PC-9 (cell line): ENCODE measurements around the gene MBTPS1. TPM values are rescaled to one million over a fixed set of nuclear protein-coding genes. Genes with fewer than 3 reads are reported as not detected.

Source experiments
- BruUV-seq: library from RNA; stranded (reverse); fragments of 400-500 nt; replicated peaks from 2 replicates; lab custom pipeline; 2021; lab: Mats Ljungman, UMichigan
- CTCF ChIA-PET: fragments of 300-600 bp; sonication (Branson Sonifier 250); formaldehyde crosslinking; loops from one replicate; lab custom pipeline; 2022; ENCODE audit warnings: antibody characterized with exemption; lab: Charles Lee
- POLR2A ChIA-PET: fragments of 300-600 bp; sonication (Branson Sonifier 250); formaldehyde crosslinking; loops from one replicate; lab custom pipeline; 2022; ENCODE audit warnings: antibody characterized with exemption; ENCODE audit not compliant: unreplicated experiment; lab: Charles Lee
- DNase-seq, 2 experiments: peaks; one replicate each; pipeline versions ENCODE4 v3.0.0 to v3.0.0-alpha.2; 2015 to 2022; ENCODE audit warnings: mixed read lengths in 1 of 2
- H2AFZ ChIP-seq: fragments of 200-600 bp; sonication (generic); 2 replicates; pipeline ENCODE4 v1.8.1; 2017; ENCODE audit warnings: antibody characterized with exemption
- H3F3A ChIP-seq: fragments of 200-600 bp; sonication (generic); 2 replicates; pipeline ENCODE4 v1.8.1; 2017; ENCODE audit warnings: antibody characterized with exemption, mild to moderate bottlenecking, low read depth; ENCODE audit not compliant: insufficient read depth
- H3K27ac ChIP-seq: fragments of 200-600 bp; sonication (generic); 2 replicates; pipeline ENCODE4 v1.6.1; 2016; ENCODE audit warnings: mixed run types
- H3K27me3 ChIP-seq: fragments of 200-600 bp; sonication (generic); 2 replicates; pipeline ENCODE4 v1.6.1; 2016; ENCODE audit warnings: low read depth, mixed run types; ENCODE audit not compliant: insufficient read depth
- H3K36me3 ChIP-seq: fragments of 200-600 bp; sonication (generic); 2 replicates; pipeline ENCODE4 v1.6.1; 2016; ENCODE audit warnings: low read depth, mixed run types
- H3K4me1 ChIP-seq: fragments of 200-600 bp; sonication (generic); replicated peaks from 2 replicates; pipeline ENCODE4 v1.6.1; 2016; ENCODE audit warnings: mixed run types; ENCODE audit not compliant: insufficient read depth
- H3K4me2 ChIP-seq: fragments of 200-600 bp; sonication (generic); 2 replicates; pipeline ENCODE4 v1.6.1; 2017; ENCODE audit warnings: mixed run types
- H3K4me3 ChIP-seq: fragments of 200-600 bp; sonication (generic); 2 replicates; pipeline ENCODE4 v1.6.1; 2016; ENCODE audit warnings: mixed run types
- H3K79me2 ChIP-seq: fragments of 200-600 bp; sonication (generic); 2 replicates; pipeline ENCODE4 v1.6.1; 2017; ENCODE audit warnings: low read depth, mixed run types
- H3K9me2 ChIP-seq: fragments of 200-600 bp; sonication (generic); 2 replicates; pipeline ENCODE4 v1.8.1; 2017; ENCODE audit warnings: mild to moderate bottlenecking; ENCODE audit not compliant: insufficient read depth
- H3K9me3 ChIP-seq: fragments of 200-600 bp; sonication (generic); 2 replicates; pipeline ENCODE4 v1.8.1; 2016; ENCODE audit warnings: low read depth; ENCODE audit not compliant: insufficient read depth
- H4K20me1 ChIP-seq: fragments of 200-600 bp; sonication (generic); 2 replicates; pipeline ENCODE4 v1.8.1; 2017; ENCODE audit not compliant: insufficient read depth
- EZH2 ChIP-seq: fragments of 200-600 bp; sonication (generic); IDR thresholded peaks from 2 replicates; pipeline ENCODE4 v1.8.0; 2017; ENCODE audit warnings: antibody characterized with exemption, low read depth
- intact Hi-C: fragments of 100-400 bp; cut with micrococcal nuclease; formaldehyde crosslinking; loops from one replicate; pipeline ENCODE4 v1.10.0; 2022; ENCODE audit not compliant: unreplicated experiment
- total RNA-seq: library from RNA; stranded (reverse); gene quantifications from 2 replicates; pipeline ENCODE4 v1.2.3, GENCODE V29; 2021
- TF ChIP-seq, protein P1 (sequence below): fragments of 200-600 bp; sonication (generic); conservative IDR thresholded peaks from 2 replicates; pipeline ENCODE4 v1.6.1; 2017; ENCODE audit warnings: mixed run types, antibody characterized with exemption, mild to moderate bottlenecking, moderate library complexity

MBTPS1 gene
- total RNA-seq, 1 experiment from 2014 or later = 96.0 TPM

DNA sequence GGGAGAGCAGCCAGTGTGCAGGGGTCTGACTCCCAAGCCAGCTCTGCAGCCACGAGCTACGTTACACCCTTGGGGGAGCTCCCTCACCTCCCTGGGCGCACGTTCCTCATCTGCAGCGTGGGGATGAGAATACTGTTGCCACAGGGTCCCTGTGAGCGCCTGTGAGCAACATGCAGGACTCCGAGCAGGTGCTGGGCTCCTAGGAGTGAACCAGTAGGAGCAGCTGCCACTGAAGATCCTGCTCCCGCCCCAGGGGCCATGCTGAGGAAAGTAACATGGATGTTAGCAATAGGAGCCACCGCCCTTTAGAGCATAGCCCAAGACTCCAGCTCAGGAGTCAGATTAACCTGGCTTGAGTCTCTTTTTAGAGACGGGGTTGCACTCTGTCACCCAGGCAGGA, 44.3 kb upstream of the MBTPS1 start:
- intact Hi-C loops = no loop called here
- no peaks in the 10 kb centered on the region for H3K36me3 ChIP-seq
- H4K20me1 ChIP-seq = no peaks in the 10 kb centered on the region
- no peak overlapping the region for H3K4me3 ChIP-seq
- no peak for TF ChIP-seq EZH2
- TF ChIP-seq, protein P1, sequence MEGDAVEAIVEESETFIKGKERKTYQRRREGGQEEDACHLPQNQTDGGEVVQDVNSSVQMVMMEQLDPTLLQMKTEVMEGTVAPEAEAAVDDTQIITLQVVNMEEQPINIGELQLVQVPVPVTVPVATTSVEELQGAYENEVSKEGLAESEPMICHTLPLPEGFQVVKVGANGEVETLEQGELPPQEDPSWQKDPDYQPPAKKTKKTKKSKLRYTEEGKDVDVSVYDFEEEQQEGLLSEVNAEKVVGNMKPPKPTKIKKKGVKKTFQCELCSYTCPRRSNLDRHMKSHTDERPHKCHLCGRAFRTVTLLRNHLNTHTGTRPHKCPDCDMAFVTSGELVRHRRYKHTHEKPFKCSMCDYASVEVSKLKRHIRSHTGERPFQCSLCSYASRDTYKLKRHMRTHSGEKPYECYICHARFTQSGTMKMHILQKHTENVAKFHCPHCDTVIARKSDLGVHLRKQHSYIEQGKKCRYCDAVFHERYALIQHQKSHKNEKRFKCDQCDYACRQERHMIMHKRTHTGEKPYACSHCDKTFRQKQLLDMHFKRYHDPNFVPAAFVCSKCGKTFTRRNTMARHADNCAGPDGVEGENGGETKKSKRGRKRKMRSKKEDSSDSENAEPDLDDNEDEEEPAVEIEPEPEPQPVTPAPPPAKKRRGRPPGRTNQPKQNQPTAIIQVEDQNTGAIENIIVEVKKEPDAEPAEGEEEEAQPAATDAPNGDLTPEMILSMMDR = no peak
- no peaks in the 10 kb centered on the region for H3K9me3 ChIP-seq
- H3K27me3 ChIP-seq = peaks cover 9% of the 10 kb centered on the region
- peaks cover 3% of the 10 kb centered on the region for H3F3A ChIP-seq
- BruUV-seq = no TSS peak
- no peak overlapping the region for H3K27ac ChIP-seq
- DNase-seq = no peak
- ChIA-PET CTCF (no interaction called here), POLR2A (no interaction called here)
- H3K9me2 ChIP-seq = no peaks in the 10 kb centered on the region
- no peaks in the 10 kb centered on the region for H3K4me1 ChIP-seq
- no peak overlapping the region for H3K4me2 ChIP-seq
- H3K79me2 ChIP-seq = no peaks in the 10 kb centered on the region
- H2AFZ ChIP-seq = no peak overlapping the region

DNA sequence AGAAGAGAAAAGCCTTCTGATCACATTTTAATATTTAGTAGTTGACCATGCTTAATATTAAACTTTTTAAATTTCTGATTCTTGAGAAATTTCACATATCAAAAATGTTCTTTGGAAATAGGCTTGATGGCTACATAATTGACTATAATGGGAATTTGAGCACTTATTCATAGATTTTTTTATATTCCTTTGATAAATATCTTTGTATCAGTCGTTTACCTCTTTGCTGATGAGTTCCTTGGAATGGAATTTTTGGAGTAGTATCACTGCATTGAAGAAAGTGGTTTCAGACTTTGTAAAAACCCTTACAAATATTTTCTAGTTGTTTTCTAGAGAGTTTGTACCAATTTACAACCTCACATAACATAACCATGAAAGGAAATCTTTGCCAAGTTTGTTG, 43.1 kb upstream of the MBTPS1 start:
- no peak for DNase-seq
- H3K27ac ChIP-seq = no peak overlapping the region
- CTCF ChIA-PET = no interaction called here
- H3K4me2 ChIP-seq = no peak overlapping the region
- POLR2A ChIA-PET = no interaction called here
- peaks cover 7% of the 10 kb centered on the region for H3K27me3 ChIP-seq
- H3K36me3 ChIP-seq = no peaks in the 10 kb centered on the region
- H4K20me1 ChIP-seq = no peaks in the 10 kb centered on the region
- no peaks in the 10 kb centered on the region for H3K79me2 ChIP-seq
- no peaks in the 10 kb centered on the region for H3K9me2 ChIP-seq
- TF ChIP-seq, protein P1 = no peak
- no peak for TF ChIP-seq EZH2
- H2AFZ ChIP-seq = no peak overlapping the region
- peaks cover 6% of the 10 kb centered on the region for H3F3A ChIP-seq
- no TSS peak for BruUV-seq
- no peaks in the 10 kb centered on the region for H3K4me1 ChIP-seq
- no peak overlapping the region for H3K4me3 ChIP-seq
- H3K9me3 ChIP-seq = 0 out of 2 replicates have a peak, but pooled peaks cover 5% of the 10 kb centered on the region
- intact Hi-C loops = no loop called here

DNA sequence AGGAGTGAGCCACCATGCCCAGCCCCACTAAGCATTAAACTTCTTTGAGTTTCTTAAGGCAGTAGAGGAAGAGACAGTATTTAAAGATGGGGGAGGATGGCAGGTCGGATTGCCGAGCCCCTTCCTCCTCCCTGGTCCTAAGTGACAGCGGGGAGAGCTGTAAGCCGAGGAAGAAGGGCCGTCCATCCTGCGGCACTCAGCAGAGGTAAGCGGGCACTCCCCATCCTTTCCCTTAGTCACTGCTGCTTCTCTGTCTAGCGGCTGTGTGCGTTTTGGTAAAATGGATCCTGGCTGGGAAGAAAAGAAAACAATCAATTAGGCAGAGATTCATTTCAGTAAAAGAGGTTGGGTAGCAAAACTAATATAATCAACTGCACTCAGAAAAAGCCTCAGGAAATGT, 42.3 kb upstream of the MBTPS1 start:
- H3K4me2 ChIP-seq = no peak overlapping the region
- ChIA-PET POLR2A (interaction anchor here (0.5 to 0.6 kb wide), 2 partner anchors 42 to 198 kb away, joined by 3 read pairs; partner anchors contain the start of gene MBTPS1), CTCF (no interaction called here)
- no peaks in the 10 kb centered on the region for H3K4me1 ChIP-seq
- no peaks in the 10 kb centered on the region for H3K9me2 ChIP-seq
- DNase-seq = no peak
- no peak overlapping the region for H3K27ac ChIP-seq
- no peak overlapping the region for H3K4me3 ChIP-seq
- peaks cover 5% of the 10 kb centered on the region; the same call in 1 of the 2 replicates for H3K27me3 ChIP-seq
- BruUV-seq = no TSS peak
- H2AFZ ChIP-seq = no peak overlapping the region
- no peak for TF ChIP-seq EZH2
- TF ChIP-seq, protein P1 = no peak
- intact Hi-C loops = no loop called here
- no peaks in the 10 kb centered on the region for H3K36me3 ChIP-seq
- H3K9me3 ChIP-seq = 0 out of 2 replicates have a peak, but pooled peaks cover 5% of the 10 kb centered on the region
- no peaks in the 10 kb centered on the region for H4K20me1 ChIP-seq
- H3K79me2 ChIP-seq = no peaks in the 10 kb centered on the region
- H3F3A ChIP-seq = peaks cover 6% of the 10 kb centered on the region
